ENCODE data around the gene ATG7.
"Not testable (repeated sequence)": the region's sequence is repeated elsewhere in the genome, so short reads cannot be mapped to it uniquely, and the experiment has no call there.

Gene ATG7

DNA sequence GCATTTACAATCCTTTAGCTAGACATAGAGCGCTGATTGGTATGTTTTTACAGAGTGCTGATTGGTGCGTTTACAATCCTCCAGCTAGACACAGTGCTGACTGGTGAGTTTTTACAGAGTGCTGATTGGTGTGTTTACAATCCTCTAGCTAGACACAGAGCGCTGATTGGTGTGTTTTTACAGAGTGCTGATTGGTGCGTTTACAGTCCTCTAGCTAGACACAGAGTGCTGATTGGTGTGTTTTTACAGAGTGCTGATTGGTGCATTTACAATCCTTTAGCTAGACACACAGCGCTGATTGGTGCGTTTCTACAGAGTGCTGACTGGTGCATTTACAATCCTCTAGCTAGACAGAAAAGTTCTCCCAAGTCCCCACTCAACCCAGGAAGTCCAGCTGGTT is 76.7 kb downstream of the ATG7 start:
- not testable (repeated sequence) for DNase-seq (ENCODE audit: low read depth in 1 of 2, low spot score in 1 of 2)

DNA sequence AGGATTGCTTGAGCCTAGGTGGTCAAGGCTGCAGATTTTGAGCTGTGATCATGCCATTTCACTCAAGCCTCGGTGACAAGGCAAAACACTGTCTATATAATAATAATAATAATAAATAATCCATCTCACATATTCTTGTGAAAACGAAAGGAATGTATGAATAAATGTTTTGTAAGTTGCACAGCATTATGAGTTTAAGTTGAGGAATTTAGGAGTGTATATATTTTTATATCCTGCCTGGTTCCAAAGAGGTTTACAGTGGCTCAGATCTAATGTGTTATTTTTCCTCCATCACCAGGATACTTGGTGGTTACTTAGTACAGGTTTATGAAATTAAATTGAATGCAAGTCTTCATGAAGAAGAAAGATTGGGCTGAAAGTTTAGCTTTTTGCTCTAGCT is 77.2 kb downstream of the ATG7 start:
- DNase-seq (ENCODE audit: low read depth in 1 of 2, low spot score in 1 of 2) = no peak

DNA sequence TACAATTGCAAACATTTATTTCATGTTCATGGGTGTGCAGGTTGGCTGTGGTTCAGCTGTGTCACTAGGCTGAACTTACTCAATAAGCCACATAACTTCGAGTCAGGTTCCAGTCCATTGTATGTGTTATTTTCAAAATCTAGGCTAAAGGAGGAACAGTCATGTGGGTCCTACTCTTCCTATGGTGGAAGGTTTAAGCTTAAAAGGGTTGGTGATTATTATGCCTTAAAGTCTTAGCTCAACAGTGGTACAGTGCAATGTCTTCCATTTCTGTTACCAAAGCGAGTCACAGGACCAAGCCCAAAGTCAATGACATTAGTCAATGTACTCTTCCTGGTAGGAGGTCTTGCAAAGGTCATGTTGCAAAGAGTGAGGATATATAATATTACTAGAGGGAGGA is 78.2 kb downstream of the ATG7 start:
- no peak for DNase-seq (ENCODE audit: low read depth in 1 of 2, low spot score in 1 of 2)

DNA sequence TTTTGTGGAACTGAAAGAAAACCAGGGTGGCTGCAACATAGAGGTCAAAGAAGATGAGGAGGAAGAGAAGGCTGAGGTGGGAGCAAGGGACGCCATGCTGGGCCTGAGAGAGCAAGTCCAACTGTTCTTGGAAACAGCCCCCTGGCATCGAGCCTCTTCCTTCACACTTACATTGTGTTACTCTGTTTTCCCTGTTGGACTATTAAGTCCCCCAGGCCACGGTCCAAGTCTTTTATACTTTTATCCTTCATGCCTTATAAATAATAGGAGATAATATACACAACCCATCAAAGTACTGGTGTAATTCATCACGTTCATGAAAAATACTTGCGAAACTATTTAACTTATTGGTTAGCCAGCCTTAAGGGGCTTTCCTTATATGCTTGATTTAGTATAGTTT is 79.3 kb downstream of the ATG7 start:
- no peak for DNase-seq (ENCODE audit: low read depth in 1 of 2, low spot score in 1 of 2)

DNA sequence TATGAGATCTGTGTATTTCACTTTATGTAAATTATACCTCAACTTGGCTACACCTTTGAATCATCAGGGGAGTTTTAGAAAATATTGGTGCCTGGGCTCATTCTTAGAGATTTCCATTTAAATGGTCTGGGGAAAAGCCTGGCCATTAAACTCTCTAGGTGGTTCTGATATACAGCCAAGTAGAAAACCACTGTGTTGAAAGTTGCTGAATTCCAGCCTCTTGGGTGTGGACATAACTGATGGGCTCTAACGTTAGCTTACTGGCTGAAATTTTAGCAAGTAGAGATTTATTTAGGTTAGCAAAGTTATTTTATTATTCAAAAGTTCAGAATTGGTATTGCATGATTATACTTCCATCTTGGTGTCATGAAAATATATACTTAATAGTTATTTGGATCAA is 84.1 kb downstream of the ATG7 start:
- DNase-seq (ENCODE audit: low read depth in 1 of 2, low spot score in 1 of 2) = no peak

DNA sequence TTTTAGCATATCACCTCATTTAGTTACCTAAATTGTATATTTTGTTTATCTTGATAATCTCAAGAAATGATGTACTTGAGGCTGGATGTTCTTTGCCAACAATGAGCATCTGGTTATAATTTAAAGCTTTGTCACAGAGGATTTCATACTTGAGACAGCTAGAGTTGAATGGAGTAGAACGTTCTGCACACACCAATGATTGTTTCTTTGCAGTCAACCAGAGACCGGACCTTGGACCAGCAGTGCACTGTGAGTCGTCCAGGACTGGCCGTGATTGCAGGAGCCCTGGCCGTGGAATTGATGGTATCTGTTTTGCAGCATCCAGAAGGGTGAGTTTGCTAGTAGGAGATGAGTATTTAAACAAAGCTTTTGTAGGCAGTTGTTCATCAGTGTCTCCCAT is 90.4 kb downstream of the ATG7 start:
- DNase-seq (ENCODE audit: low read depth in 1 of 2, low spot score in 1 of 2) = no peak

DNA sequence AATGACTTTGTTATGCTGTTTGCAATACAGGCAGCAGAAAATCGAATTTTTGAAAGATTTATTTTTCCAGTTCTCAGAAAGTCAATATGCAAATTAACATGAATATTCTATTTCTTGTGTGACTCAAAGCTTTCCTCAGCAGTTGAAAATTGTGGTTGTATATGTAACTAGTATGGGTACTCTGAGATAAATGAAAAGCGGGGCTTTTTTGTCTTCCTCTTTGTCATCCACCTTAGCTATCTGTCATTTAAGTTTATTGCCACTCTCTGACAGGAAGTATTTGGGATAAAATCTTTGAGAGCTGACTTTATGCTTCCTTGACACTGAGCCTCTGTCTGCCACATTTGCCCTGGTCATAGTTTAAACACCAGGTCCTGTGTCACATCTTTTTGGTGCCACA is 91.5 kb downstream of the ATG7 start:
- no peak for DNase-seq (ENCODE audit: low read depth in 1 of 2, low spot score in 1 of 2)

DNA sequence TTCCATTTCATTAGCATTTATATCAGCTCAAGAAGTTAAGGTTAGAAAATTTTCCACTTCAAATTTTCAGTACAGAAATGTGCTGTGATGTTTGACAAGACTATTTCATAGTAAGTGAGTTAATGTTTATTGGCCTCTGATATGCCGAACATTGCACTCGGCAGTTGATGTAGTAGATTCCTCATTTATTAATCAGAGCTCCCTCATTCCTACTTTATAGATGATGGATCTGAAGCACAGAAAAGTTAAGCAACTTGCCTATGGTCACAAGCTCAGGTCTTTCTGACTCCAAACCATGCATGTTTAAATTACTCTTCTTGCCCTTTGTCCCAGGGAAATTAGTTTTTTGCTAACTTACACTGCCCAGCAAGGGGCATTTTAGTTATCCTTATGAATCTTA is 92.0 kb downstream of the ATG7 start:
- no peak for DNase-seq (ENCODE audit: low read depth in 1 of 2, low spot score in 1 of 2)

DNA sequence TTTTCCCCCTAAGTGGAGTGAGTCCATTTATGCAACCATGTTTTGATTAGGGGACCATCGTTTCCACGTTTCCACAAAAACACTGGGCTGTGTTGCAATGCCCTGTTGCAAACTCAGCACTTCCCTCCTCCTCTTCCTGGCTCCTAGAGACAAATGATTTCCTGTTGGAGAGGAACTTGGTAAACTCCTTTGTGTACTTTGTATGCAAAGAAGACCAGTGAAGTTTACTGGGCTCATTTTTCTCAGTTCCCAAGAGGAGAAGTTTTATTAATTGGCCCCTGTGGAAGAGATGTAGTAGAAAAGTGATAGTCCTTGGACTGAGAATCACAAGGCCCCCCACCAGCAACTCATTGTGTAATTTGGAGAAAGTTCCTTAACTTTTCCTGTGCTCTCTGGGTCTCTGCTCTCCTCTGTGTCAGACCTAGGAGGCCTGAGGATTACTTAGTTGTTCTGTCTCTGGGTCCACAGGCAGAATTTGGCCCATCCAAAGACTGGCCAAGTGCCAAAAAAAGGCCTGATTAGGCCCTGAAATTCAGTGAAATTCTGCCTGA is 95.0 kb downstream of the ATG7 start:
- DNase-seq (ENCODE audit: low read depth in 1 of 2, low spot score in 1 of 2) = no peak

DNA sequence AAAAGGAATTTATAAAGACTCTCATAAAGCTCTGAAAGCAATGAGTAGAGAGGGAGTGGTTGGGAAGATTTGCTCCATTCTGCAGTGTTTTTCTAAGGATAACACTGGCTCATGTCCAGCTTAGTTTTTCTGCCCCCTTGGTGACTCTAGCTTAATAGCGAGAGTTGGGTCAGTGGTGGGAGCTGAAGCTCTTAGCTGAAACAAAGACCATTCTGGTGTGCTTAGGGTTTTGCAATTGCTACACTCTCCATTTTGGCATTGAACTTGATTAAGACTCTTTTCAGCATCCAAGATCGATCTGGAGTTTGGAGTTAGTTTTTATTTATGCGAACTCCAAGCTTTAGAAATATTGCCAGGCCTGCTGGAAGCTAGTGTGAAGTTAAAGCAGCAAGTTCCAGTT is 98.0 kb downstream of the ATG7 start:
- DNase-seq (ENCODE audit: low read depth in 1 of 2, low spot score in 1 of 2) = no peak

DNA sequence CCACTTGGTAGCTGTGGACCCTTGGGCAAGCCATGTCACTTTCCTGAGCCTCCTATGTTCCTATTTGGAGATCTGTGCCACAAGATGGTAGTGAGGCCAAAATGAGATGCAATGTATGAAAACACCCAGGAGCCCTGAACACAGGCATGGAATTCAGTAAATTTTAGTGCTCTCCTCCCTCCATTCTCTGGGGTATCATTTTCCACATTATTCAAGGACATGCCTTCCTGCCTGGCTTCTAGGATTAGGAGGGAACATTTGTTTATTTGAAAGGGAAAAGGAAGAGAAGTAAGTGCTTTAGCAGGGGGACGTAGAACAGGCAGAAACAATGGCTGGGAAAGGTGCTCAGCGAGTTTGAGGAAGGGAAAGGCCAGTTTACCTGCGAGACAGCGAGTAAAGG is 98.8 kb downstream of the ATG7 start:
- DNase-seq (ENCODE audit: low read depth in 1 of 2, low spot score in 1 of 2) = no peak

DNA sequence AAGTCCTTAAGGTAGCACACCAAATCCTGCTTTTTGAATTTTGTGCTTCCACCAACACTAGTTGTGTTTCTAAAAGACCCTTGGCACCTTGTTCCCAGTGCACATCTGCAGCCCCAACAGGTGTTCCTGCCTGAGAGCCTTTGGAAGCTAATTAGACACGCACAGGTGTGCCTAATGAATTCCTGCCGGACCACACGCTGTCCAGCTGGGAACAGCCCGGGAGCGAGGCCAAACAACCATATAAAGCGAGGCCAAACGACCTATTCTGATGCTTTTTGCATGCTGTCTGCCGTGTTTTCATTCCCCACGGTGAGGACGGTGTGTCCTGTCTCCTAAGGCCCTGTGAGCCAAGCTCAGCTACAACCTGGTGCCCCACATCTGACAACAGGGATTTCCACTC is 99.5 kb downstream of the ATG7 start:
- DNase-seq (ENCODE audit: low read depth in 1 of 2, low spot score in 1 of 2) = no peak

DNA sequence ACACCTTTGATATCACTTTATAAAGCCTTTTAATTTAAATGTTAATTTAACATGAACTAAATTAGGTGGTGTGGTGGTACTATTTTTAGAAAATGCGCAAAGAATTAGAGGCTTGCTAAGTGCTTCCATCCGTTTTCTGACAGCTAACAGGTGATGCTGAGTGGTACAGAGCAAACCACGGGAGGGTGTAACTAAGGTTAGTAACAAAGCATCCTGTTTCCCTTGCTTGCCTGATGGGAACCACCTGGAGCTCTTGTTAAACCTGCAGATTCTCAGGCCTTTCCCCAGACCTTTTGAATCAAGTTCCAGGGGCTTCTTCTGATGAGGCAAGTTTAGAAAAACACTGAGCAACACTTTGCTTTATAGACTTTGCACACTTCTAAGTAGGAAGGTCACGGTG is 101.0 kb downstream of the ATG7 start:
- no peak for DNase-seq (ENCODE audit: low read depth in 1 of 2, low spot score in 1 of 2)

DNA sequence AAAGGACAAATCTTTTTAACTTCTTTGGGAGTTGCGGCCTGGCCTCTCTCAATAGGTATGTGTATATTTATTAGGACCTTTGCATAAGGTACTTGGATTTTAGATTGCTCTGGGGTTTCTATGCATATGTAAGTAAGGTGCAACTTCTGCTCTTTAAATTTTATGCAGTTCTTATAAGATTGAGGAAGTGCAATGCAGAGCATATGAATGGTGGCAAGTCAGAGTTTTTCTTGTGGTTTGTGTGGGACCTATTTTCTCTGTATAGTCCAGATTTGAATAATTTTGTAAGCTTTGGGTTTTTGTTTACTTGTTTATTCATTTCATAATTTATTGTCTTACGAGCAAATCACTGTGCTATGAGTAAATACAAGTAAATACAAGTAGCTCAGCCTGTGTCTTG is 101.5 kb downstream of the ATG7 start:
- no peak for DNase-seq (ENCODE audit: low read depth in 1 of 2, low spot score in 1 of 2)

DNA sequence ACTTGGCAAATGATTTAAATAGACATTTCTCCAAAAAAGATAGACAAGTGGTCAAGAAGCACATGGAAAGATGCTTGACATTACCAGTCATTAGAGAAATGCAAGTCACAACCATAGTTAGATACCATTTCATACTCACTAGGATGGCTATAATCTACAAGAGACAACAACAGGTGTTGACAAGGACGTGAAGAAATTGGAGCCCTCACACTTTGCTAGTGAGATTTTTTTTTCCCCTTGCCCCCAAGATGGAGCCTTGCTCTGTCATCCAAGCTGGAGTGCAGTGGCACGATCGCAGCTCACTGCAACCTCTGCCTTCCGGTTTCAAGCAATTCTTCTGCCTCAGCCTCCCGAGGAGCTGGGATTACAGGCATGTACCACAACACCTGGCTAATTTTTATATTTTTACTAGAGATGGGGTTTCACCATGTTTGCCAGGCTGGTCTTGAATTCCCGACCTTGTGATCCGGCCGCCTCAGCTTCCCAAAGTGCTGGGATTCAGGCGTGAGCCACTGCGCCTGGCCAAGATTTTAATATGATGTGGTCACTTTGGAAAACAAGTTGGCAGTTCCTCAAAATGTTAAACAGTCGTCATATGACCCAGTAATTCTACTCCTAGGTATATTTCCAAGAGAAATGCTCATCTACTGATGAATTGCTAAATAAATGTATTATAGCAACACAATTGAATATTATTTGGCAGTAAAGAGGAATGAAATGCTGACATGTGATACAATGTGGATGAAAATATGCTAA is 103.3 kb downstream of the ATG7 start:
- DNase-seq (ENCODE audit: low read depth in 1 of 2, low spot score in 1 of 2) = no peak

DNA sequence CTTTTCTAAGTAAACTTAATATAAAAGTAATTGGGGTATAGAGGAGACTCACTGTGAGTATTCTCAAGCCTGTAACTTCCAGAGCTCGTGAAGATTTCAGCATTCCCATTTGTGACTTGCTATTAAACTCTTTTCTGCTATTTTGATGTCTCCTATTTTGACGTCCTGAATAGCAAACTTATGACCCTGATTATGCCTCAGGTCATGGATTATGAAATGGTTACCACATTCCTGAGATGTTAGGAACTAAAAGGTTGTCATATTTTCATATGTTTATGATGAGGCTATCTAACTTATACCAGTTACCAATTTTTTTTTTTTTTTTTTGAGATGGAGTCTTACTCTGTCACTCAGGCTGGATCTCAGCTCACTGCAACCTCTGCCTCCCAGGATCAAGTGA is 105.5 kb downstream of the ATG7 start:
- no peak for DNase-seq (ENCODE audit: low read depth in 1 of 2, low spot score in 1 of 2)

DNA sequence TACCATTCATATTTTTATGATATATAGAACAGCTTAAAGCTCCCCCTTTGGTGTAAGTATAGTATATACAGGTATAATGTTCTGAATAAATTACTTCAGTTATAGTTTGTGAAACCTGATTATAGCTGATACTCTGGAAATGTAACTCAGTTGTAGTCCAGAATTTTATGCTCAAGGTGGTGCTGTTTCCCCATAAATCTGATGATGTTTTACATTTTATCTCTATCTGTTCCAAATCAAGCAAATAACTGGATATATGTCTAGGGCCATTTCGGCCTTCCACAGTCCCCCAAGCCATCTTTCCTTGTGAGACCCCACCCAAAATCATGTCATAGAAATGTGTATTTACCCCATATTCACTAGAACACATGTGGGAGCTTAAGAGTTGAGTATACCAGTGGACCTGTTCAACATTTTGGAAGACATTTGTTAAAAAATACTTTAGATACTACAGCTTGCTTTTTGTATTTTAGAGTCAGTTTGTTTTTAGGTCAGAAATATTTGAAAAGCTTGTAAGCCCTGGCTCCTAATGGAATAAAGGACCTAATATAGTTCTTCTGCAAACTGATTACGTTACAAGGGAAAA is 107.1 kb downstream of the ATG7 start:
- DNase-seq (ENCODE audit: low read depth in 1 of 2, low spot score in 1 of 2) = no peak

DNA sequence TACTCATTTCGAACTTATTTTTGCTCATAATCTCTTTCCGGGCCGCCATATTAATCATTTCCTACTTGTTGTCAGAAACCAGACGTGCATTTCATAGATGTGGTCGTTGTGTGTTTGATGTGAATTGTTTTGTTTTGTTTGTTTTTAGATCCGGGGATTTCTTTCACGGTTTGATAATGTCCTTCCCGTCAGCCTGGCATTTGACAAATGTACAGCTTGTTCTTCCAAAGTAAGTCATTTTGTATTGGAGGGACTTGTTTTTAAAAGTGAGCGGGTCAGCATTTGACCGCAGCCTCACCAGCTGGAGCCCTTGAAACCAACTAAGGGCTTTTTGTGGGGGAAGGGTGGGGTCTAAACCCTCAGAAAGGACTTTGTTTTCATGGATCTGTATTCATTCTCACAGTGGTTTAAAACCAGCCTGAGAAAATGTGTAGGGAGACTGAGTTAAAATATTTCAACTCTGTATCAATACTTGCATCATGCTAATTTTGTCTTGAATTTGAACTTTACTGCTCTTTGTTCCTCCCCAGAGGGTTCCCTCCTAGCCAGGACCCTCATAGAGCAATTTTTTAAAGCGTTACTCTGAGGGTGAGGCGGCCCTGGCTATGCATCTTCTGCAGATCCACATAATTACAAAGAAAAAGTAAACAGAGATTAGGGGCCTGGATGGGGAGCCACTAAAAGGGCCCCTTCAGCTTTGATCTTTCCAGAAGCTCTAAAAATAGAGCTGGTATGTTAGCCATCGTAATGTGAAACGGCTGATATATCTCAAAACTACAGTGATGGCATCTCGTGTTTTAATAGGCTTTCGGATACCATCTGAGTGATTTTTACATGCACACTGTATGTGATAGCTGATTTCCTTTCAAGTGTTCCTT is 107.9 kb downstream of the ATG7 start:
- no peak for DNase-seq (ENCODE audit: low read depth in 1 of 2, low spot score in 1 of 2)

DNA sequence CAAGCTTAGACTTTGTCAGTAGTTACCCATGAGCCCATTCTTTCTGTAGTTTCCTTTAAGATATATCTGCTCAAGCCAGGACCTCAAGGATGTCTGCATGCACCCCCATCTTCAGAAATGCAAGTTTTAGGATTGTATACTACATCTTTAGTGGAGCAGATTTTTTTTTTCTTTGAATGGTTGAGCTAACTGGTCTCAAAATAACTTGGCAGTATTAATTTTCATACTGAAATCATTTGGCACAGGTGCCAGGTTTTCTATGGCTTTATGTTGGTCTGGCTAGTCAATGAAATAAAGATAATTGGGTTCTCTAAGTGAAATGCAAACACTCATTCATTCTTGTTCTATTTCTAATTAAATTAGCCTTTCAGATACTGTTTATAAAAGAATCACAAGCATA is 108.9 kb downstream of the ATG7 start:
- no peak for DNase-seq (ENCODE audit: low read depth in 1 of 2, low spot score in 1 of 2)

DNA sequence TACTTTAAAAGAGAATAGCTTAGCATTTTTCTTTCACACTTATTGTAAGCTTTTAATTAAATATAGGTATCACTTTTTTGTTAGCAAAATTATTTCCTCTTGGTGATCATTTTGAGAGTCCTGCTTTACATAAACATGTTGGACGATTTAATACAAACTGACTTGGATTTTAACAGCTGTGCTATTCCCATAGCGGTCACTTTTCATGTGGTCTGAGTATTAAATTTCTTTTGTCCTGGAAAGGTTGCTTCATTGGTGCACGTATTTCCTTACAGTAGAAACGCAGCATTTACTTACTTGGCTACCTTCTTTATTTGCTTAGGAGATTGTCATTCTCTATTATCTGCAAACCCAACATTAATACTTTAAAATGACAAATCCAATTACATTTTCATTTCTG is 109.4 kb downstream of the ATG7 start:
- DNase-seq (ENCODE audit: low read depth in 1 of 2, low spot score in 1 of 2) = no peak

DNA sequence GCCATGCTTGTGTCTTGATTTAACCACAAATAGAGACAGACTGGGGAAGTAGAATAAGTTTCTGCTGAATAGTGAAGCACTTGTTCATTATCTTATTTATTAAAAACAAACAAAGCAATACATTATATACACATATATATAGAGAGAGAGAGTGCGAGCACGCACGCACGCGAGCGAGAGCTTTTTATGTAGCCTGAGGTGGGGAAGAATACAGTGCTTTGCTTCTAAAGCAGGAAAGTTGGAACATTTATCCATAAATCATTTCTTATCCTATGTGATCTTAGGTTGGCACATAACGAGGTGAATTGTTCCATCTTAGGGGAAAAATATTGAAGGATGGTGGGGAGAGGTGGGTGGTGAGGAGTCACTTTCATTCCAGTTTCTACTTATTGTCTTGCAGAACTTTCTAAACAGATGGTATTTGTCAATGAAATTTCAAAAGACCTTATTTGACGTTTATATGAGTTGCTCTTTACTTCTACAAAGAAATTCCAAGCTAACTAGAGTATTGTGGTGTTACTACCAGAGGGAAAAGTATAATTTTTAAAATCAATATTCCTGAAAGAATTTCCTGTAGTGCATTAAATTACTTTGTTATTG is 110.0 kb downstream of the ATG7 start:
- no peak for DNase-seq (ENCODE audit: low read depth in 1 of 2, low spot score in 1 of 2)

DNA sequence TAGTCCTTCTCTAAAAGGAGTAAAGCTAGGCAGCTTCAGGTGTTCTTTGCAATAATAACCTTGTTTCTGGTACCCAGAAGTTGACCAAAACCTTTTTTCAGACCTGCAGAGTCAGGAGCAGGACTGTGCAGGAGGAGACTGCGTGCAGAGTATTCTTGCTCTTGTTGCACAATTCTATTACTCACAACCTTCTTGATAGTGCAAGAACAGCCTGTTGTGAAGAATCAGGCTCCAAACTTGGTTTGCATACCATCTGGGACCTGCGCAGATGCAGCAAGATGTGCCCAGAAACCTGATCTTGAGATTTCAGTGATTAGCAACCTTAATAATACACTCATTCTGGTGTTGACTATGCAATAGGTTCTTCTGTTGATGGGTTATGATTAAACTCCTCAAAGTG is 111.9 kb downstream of the ATG7 start:
- no peak for DNase-seq (ENCODE audit: low read depth in 1 of 2, low spot score in 1 of 2)
